HEK293 (cell line): ENCODE data around the gene RASSF8.
A peak's percentile ranks its signal among the peaks of the same experiment; 100 is the strongest.

Experiments used
- CTCF ChIA-PET: fragments of 350-600 bp; formaldehyde crosslinking; extraction: SDS; loops from one replicate; lab custom pipeline; 2021; ENCODE audit warnings: antibody characterized with exemption; lab: Yijun Ruan, JAX
- POLR2A ChIA-PET: fragments of 300-600 bp; formaldehyde crosslinking; extraction: SDS; loops from one replicate; lab custom pipeline; 2020; ENCODE audit warnings: antibody characterized with exemption, inconsistent platforms; lab: Yijun Ruan, JAX
- H3K27ac ChIP-seq: fragments of 200-500 bp; sonication (Bioruptor generic); 2 replicates; pipeline ENCODE4 v1.5.1; 2014; ENCODE audit warnings: low read depth, low read length, control low read depth, inconsistent platforms; ENCODE audit errors: extremely low read depth
- H3K36me3 ChIP-seq, 2 experiments: fragments of 200-500 bp in 1 of 2; sonication (Bioruptor generic) in 1 of 2; 1 replicate in 1 of 2; 2 replicates in 1 of 2; pipeline ENCODE4 v1.5.1; 2014 to 2017; ENCODE audit warnings: inconsistent platforms in 2 of 2, low read length in 2 of 2; ENCODE audit not compliant: control insufficient read depth in 2 of 2, insufficient read depth in 1 of 2
- H3K4me1 ChIP-seq: fragments of 200-500 bp; sonication (Bioruptor generic); 2 replicates; pipeline ENCODE4 v1.5.1; 2014; ENCODE audit warnings: mild to moderate bottlenecking, low read length, inconsistent platforms; ENCODE audit not compliant: control insufficient read depth, insufficient read depth
- H3K4me3 ChIP-seq: 2 replicates; pipeline ENCODE4 v1.5.1; 2011; ENCODE audit warnings: low read depth, mild to moderate bottlenecking, control low read depth, low read length, moderate library complexity
- H3K9me3 ChIP-seq: fragments of 200-500 bp; sonication (Bioruptor generic); 2 replicates; pipeline ENCODE4 v1.5.1; 2014; ENCODE audit warnings: low read depth, low read length, inconsistent platforms; ENCODE audit not compliant: control insufficient read depth, insufficient read depth
- GLIS1 ChIP-seq: fragments of 450-650 bp; formaldehyde crosslinking; IDR thresholded peaks from 2 replicates; pipeline ENCODE4 v1.5.1; 2016; ENCODE audit warnings: missing biosample characterization, missing genetic modification characterization
- IKZF3 ChIP-seq: fragments of 450-650 bp; IDR thresholded peaks from 2 replicates; pipeline ENCODE4 v1.5.0; 2018; ENCODE audit warnings: missing biosample characterization, mild to moderate bottlenecking, missing genetic modification characterization, moderate library complexity
- KLF10 ChIP-seq: fragments of 450-650 bp; IDR thresholded peaks from 2 replicates; pipeline ENCODE4 v1.5.1; 2018; ENCODE audit warnings: missing biosample characterization, mild to moderate bottlenecking, missing genetic modification characterization
- MEIS1 ChIP-seq: sonication (generic); formaldehyde crosslinking; IDR thresholded peaks from 2 replicates; pipeline ENCODE4 v1.8.1; 2022; ENCODE audit warnings: missing genetic modification reagents, mild to moderate bottlenecking, borderline replicate concordance
- PRDM4 ChIP-seq: fragments of 450-650 bp; formaldehyde crosslinking; IDR thresholded peaks from 2 replicates; pipeline ENCODE4 v1.5.1; 2017; ENCODE audit warnings: missing biosample characterization, missing genetic modification characterization
- SP3 ChIP-seq: fragments of 450-650 bp; formaldehyde crosslinking; IDR thresholded peaks from 2 replicates; pipeline ENCODE4 v1.5.1; 2016; ENCODE audit warnings: missing biosample characterization, missing genetic modification characterization
- WT1 ChIP-seq: fragments of 450-650 bp; formaldehyde crosslinking; IDR thresholded peaks from 2 replicates; pipeline ENCODE4 v1.5.1; 2016; ENCODE audit warnings: missing biosample characterization, missing genetic modification characterization
- ZBTB17 ChIP-seq: fragments of 450-650 bp; formaldehyde crosslinking; IDR thresholded peaks from 2 replicates; pipeline ENCODE4 v1.5.1; 2016; ENCODE audit warnings: missing biosample characterization, missing genetic modification characterization
- ZBTB20 ChIP-seq: fragments of 450-650 bp; formaldehyde crosslinking; IDR thresholded peaks from 2 replicates; pipeline ENCODE4 v1.5.1; 2016; ENCODE audit warnings: missing biosample characterization, missing genetic modification characterization
- ZBTB7A ChIP-seq: fragments of 450-650 bp; formaldehyde crosslinking; IDR thresholded peaks from 2 replicates; pipeline ENCODE4 v1.5.1; 2016; ENCODE audit warnings: low read depth, missing biosample characterization, missing genetic modification characterization
- ZEB2 ChIP-seq: fragments of 450-650 bp; formaldehyde crosslinking; IDR thresholded peaks from 2 replicates; pipeline ENCODE4 v1.5.1; 2016; ENCODE audit warnings: missing biosample characterization, missing genetic modification characterization
- ZFP37 ChIP-seq: fragments of 450-650 bp; formaldehyde crosslinking; IDR thresholded peaks from 2 replicates; pipeline ENCODE4 v1.5.1; 2016; ENCODE audit warnings: missing biosample characterization, missing genetic modification characterization
- ZNF112 ChIP-seq: fragments of 450-650 bp; formaldehyde crosslinking; IDR thresholded peaks from 2 replicates; pipeline ENCODE4 v1.5.0; 2017; ENCODE audit warnings: missing biosample characterization, missing genetic modification characterization
- ZNF211 ChIP-seq: fragments of 450-650 bp; formaldehyde crosslinking; IDR thresholded peaks from 2 replicates; pipeline ENCODE4 v1.5.1; 2016; ENCODE audit warnings: low read depth, missing biosample characterization, missing genetic modification characterization
- ZNF311 ChIP-seq: fragments of 450-650 bp; formaldehyde crosslinking; IDR thresholded peaks from 2 replicates; pipeline ENCODE4 v1.5.1; 2017; ENCODE audit warnings: missing biosample characterization, missing genetic modification characterization, borderline replicate concordance
- ZNF335 ChIP-seq: fragments of 450-650 bp; formaldehyde crosslinking; conservative IDR thresholded peaks from 2 replicates; pipeline ENCODE4 v1.5.1; 2016; ENCODE audit warnings: missing biosample characterization, missing genetic modification characterization
- ZNF362 ChIP-seq: fragments of 450-650 bp; formaldehyde crosslinking; IDR thresholded peaks from 2 replicates; pipeline ENCODE4 v1.5.1; 2016; ENCODE audit warnings: missing biosample characterization, missing genetic modification characterization
- ZNF394 ChIP-seq: fragments of 450-650 bp; formaldehyde crosslinking; IDR thresholded peaks from 2 replicates; pipeline ENCODE4 v1.5.1; 2016; ENCODE audit warnings: missing biosample characterization, missing genetic modification characterization, mild to moderate bottlenecking, moderate library complexity, borderline replicate concordance
- ZNF596 ChIP-seq: fragments of 450-650 bp; IDR thresholded peaks from 2 replicates; pipeline ENCODE4 v1.5.0; 2018; ENCODE audit warnings: missing biosample characterization, mild to moderate bottlenecking, missing genetic modification characterization, moderate library complexity
- ZNF623 ChIP-seq: fragments of 450-650 bp; formaldehyde crosslinking; IDR thresholded peaks from 2 replicates; pipeline ENCODE4 v1.5.1; 2016; ENCODE audit warnings: missing biosample characterization, missing genetic modification characterization
- ZNF785 ChIP-seq: fragments of 450-650 bp; formaldehyde crosslinking; IDR thresholded peaks from 2 replicates; pipeline ENCODE4 v1.5.1; 2016; ENCODE audit warnings: missing biosample characterization, missing genetic modification characterization
- ZXDB ChIP-seq: fragments of 450-650 bp; formaldehyde crosslinking; IDR thresholded peaks from 2 replicates; pipeline ENCODE4 v1.5.1; 2016; ENCODE audit warnings: missing biosample characterization, missing genetic modification characterization
- TF ChIP-seq, protein P1 (sequence below): fragments of 450-650 bp; formaldehyde crosslinking; IDR thresholded peaks from 2 replicates; pipeline ENCODE4 v1.5.1; 2016; ENCODE audit warnings: missing biosample characterization, missing genetic modification characterization
- TF ChIP-seq, protein P2 (sequence below): fragments of 450-650 bp; formaldehyde crosslinking; IDR thresholded peaks from 2 replicates; pipeline ENCODE4 v1.5.1; 2017; ENCODE audit warnings: missing biosample characterization, missing genetic modification characterization
- TF ChIP-seq, protein P3 (sequence below): fragments of 450-650 bp; formaldehyde crosslinking; IDR thresholded peaks from 2 replicates; pipeline ENCODE4 v1.5.1; 2016; ENCODE audit warnings: missing biosample characterization, missing genetic modification characterization

The RASSF8 gene

GRCh38 chr12:26125400-26126339 is 167.2 kb downstream of the RASSF8 start (continued):
- TF ChIP-seq PRDM4 (tag by site-specific recombination) (no peak; the same call in 1 of the 2 replicates), ZNF311 (tag by site-specific recombination) (no peak), ZNF394 (tag by site-specific recombination) (peak; percentile 37; the same call in 1 of the 2 replicates), ZNF623 (tag by site-specific recombination) (no peak), ZFP37 (tag by site-specific recombination) (0 out of 2 replicates have a peak, but pooled peaks have one; percentile 24), ZNF362 (no peak), ZBTB17 (tag by site-specific recombination) (peak; percentile 68), ZBTB7A (no peak), MEIS1 (CRISPR knock-in tag) (no peak), ZEB2 (tag by site-specific recombination) (peak; percentile 76), ZNF785 (0 out of 2 replicates have a peak, but pooled peaks have one; percentile 23), ZNF596 (tag by site-specific recombination) (no peak)
- TF ChIP-seq, protein P1, sequence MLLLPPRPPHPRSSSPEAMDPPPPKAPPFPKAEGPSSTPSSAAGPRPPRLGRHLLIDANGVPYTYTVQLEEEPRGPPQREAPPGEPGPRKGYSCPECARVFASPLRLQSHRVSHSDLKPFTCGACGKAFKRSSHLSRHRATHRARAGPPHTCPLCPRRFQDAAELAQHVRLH (tag by site-specific recombination): peak; percentile 15; the same call in 1 of the 2 replicates
- TF ChIP-seq, protein P2, sequence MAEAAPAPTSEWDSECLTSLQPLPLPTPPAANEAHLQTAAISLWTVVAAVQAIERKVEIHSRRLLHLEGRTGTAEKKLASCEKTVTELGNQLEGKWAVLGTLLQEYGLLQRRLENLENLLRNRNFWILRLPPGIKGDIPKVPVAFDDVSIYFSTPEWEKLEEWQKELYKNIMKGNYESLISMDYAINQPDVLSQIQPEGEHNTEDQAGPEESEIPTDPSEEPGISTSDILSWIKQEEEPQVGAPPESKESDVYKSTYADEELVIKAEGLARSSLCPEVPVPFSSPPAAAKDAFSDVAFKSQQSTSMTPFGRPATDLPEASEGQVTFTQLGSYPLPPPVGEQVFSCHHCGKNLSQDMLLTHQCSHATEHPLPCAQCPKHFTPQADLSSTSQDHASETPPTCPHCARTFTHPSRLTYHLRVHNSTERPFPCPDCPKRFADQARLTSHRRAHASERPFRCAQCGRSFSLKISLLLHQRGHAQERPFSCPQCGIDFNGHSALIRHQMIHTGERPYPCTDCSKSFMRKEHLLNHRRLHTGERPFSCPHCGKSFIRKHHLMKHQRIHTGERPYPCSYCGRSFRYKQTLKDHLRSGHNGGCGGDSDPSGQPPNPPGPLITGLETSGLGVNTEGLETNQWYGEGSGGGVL (tag by site-specific recombination): peak; percentile 94

DNA sequence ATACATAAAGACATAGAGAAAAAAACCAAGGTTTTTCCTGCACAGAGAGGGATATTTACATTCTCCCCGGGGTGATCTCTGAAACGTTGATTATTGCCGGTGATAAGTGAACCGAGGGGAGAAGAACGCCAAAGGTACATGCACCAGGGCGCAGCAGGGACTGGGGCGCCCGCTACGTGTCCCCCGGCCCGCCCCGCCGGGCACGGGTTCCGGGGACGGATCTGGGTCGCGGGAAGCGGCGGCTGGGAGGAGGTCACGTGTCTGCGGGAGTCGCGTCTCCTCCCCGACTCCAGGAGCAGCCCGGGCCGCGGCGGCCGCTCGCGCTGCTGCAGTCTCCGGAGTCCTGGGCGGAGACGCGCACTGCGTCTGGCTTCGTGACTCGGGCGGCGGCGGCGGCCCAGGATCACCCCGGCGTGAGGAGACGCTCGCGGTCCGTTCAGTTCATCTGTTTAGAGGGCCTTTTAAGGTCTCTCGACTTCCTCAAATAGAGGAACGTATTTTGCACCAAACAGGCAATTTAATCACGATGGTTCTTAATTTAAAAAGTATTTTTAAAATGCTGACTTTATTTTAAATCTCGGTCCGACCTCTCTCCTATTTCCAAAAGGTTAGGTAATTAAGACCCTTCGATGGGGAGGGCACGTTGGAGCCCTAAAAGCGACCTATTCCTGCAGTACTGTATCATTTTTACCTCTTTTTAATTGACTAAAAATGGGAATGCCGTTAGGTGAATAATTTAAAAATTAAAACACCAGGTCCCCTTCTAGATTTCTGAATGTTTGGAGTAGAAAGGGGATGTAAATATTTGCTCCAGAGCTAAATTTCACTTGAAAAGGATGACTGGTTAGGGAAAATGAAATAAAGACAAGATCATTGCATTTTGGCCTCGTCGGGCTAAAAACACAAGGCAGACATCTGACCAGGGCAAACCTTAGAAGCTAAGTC is 168.1 kb downstream of the RASSF8 start:
- ChIA-PET POLR2A (interaction anchor here (0.6 to 1.7 kb wide), 3 partner anchors 12 to 1248 kb away, joined by 4 to 6 read pairs (median 4); no protein-coding TSS in a partner anchor), CTCF (no interaction called here)
- H3K9me3 ChIP-seq: no peaks in the 10 kb centered on the region
- peak overlapping the region; percentile 93 for H3K27ac ChIP-seq
- H3K36me3 ChIP-seq: no peaks in the 10 kb centered on the region
- H3K4me1 ChIP-seq: peaks cover 9% of the 10 kb centered on the region
- peak overlapping the region; percentile 43 for H3K4me3 ChIP-seq
- TF ChIP-seq ZNF112 (tag by site-specific recombination): no peak
- no peak for TF ChIP-seq ZNF311 (tag by site-specific recombination)
- TF ChIP-seq, protein P3, sequence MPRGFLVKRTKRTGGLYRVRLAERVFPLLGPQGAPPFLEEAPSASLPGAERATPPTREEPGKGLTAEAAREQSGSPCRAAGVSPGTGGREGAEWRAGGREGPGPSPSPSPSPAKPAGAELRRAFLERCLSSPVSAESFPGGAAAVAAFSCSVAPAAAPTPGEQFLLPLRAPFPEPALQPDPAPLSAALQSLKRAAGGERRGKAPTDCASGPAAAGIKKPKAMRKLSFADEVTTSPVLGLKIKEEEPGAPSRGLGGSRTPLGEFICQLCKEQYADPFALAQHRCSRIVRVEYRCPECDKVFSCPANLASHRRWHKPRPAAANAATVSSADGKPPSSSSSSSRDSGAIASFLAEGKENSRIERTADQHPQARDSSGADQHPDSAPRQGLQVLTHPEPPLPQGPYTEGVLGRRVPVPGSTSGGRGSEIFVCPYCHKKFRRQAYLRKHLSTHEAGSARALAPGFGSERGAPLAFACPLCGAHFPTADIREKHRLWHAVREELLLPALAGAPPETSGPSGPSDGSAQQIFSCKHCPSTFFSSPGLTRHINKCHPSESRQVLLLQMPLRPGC: 0 out of 2 replicates have a peak, but pooled peaks have one; percentile 3
- TF ChIP-seq ZNF211 (tag by site-specific recombination): no peak
- TF ChIP-seq WT1 (tag by site-specific recombination): peak; percentile 81; the same call in 1 of the 2 replicates
- TF ChIP-seq ZNF335 (tag by site-specific recombination): peak; percentile 53
- TF ChIP-seq ZBTB20 (tag by site-specific recombination): peak; percentile 94
- peak; percentile 28; the same call in 1 of the 2 replicates for TF ChIP-seq KLF10 (tag by site-specific recombination)
- 0 out of 2 replicates have a peak, but pooled peaks have one; percentile 1 for TF ChIP-seq GLIS1 (tag by site-specific recombination)
- peak; percentile 91 for TF ChIP-seq IKZF3
- TF ChIP-seq ZXDB (tag by site-specific recombination): peak; percentile 44
- TF ChIP-seq SP3: peak; percentile 47; the same call in 1 of the 2 replicates
